Vagina (tissue), 2 donors: ENCODE data around the gene USO1.

Experiments used
- POLR2A ChIP-seq, 2 donors: fragments of 450-650 bp; IDR thresholded peaks; one replicate each; pipeline ENCODE4 v1.6.1; 2017; ENCODE audit warnings: antibody characterized with exemption in 2 of 2, mild to moderate bottlenecking in 2 of 2, moderate library complexity in 2 of 2
- POLR2AphosphoS5 ChIP-seq, 2 donors: sonication (generic); formaldehyde crosslinking; IDR thresholded peaks; one replicate each; pipeline ENCODE4 v1.9.0; 2017; ENCODE audit warnings: antibody characterized with exemption in 2 of 2, mild to moderate bottlenecking in 2 of 2, low read depth in 1 of 2; ENCODE audit not compliant: insufficient read depth in 1 of 2
- TF ChIP-seq, protein P1 (sequence below), 3 experiments: fragments of 450-650 bp in 2 of 3; fragments of 200-600 bp in 1 of 3; sonication (generic) in 1 of 3; IDR thresholded peaks; one replicate each; pipeline ENCODE4 v1.5.1; 2017 to 2019; ENCODE audit warnings: antibody characterized with exemption in 3 of 3, mild to moderate bottlenecking in 2 of 3, moderate library complexity in 2 of 3

DNA sequence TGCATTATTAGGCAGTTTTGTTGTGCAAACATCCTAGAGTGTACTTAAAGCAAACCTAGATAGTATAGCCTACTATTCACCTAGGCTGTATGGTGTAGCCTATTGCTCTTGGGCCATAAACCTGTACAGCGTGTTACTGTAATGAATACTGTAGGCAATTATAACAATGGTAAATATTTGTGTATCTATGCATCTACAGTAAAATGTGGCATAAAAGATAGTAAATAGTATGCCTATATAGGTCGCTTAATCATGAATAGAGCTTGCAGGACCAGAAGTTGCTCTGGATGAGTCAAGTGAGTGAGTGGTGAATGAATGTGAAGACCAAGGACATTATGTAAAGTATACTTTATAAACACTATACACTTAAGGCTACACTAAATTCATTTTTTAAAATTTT, 16.6 kb downstream of the USO1 start:
- TF ChIP-seq, protein P1, sequence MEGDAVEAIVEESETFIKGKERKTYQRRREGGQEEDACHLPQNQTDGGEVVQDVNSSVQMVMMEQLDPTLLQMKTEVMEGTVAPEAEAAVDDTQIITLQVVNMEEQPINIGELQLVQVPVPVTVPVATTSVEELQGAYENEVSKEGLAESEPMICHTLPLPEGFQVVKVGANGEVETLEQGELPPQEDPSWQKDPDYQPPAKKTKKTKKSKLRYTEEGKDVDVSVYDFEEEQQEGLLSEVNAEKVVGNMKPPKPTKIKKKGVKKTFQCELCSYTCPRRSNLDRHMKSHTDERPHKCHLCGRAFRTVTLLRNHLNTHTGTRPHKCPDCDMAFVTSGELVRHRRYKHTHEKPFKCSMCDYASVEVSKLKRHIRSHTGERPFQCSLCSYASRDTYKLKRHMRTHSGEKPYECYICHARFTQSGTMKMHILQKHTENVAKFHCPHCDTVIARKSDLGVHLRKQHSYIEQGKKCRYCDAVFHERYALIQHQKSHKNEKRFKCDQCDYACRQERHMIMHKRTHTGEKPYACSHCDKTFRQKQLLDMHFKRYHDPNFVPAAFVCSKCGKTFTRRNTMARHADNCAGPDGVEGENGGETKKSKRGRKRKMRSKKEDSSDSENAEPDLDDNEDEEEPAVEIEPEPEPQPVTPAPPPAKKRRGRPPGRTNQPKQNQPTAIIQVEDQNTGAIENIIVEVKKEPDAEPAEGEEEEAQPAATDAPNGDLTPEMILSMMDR (IDR thresholded peaks at IDR 0.05) = no peak
- TF ChIP-seq POLR2A (IDR thresholded peaks at IDR 0.05) (no peak), POLR2AphosphoS5 (IDR thresholded peaks at IDR 0.05; ENCODE audit: insufficient read depth in 1 of 2, low read depth in 1 of 2) (no peak)
